ENCODE data around the gene SYDE1.
A peak's percentile ranks its signal among the peaks of the same experiment; 100 is the strongest.
"Not testable (repeated sequence)": the region's sequence is repeated elsewhere in the genome, so short reads cannot be mapped to it uniquely, and the experiment has no call there.

SYDE1 gene

DNA sequence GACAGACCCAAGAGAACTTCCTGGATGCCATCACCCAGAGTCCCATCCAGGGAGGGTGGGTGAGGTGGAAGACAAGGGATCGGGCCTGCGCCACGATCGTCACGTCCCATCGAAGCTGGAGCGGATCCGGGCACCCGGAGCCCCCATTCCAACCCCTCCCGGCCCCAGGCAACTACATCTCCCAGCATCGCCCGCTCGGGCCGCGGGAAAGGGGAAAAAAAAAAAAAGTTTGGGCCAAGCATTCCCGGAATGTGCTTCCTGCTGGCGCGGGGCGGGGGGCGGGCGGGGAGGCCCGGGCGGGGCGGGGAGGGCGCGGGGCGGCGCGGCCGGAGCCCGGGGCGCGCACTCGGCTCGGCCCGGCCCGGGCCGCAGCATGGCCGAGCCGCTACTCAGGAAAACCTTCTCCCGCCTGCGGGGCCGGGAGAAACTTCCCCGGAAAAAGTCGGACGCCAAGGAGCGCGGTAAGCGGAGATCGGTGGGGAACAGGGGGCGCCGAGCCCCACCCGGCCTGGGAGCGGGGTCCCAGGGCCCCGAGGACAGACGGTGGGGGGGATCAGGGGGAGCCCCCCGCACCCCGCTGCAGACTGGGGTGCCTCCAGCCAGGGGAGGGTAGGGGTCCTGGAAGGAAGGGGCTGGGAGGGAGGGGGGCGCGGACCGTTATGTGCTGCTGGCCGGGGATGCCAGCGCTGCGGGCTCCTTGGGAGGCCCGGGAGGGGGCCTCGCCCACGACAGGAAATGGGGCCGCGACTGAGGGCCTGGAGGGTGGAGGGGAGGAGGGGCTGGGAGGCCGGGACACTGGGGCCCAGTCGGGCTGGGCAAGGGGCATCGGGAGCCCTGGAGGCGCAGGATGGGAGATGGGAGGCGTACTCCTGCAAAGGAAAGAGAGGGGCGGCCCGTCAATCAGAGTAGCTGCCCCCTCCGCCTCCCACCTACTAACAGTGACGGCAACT is at the start of gene SYDE1:
Gene SYDE1 (plus strand): TSS at position 341 of the 950 bp plus-strand sequence. CDS start 33 bp downstream, at position 374.
- no peak for DNase-seq (ENCODE audit: low read depth in 1 of 2, low spot score in 1 of 2)

DNA sequence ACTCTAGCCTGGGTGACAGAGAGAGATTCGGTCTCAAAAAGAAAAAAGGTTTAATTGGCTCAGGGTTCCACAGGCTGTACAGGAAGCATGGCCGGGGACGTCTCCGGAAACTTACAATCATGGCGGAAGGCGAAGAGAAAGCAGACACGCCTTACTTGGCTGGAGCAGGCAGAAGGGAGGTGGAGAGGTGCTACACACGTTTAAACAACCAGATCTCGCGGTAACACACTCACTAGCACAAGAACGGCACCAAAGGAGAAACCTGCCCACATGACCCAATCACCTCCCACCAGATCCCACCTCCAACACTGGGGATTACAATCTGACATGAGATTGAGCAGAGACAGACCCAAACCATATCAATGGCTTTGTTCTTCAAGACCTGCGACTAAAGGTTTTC is 45.2 kb upstream of the SYDE1 start:
- no peak for DNase-seq (ENCODE audit: low read depth in 1 of 2, low spot score in 1 of 2)

DNA sequence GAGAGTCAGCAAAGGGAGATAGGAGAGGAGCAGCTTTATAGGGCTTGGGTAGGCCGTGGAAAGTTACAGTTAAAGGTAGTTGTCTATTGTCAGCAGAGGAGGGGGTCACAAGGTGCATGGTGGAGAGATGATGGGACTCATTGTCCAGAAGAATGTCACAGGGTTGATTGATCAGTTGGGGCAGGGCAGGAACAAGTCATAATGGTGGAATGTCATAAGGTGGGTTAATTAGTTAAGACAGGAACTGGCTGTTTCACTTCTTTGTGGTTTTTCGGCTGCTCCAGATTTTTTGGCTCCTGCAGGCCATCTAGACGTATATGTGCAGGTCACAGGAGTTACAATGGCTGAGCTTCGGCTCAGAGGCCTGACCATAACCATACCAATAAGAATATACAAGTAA is 36.8 kb upstream of the SYDE1 start:
- DNase-seq (ENCODE audit: low read depth in 1 of 2, low spot score in 1 of 2), result not testable (repeated sequence)

GRCh38 chr19:15072930-15073647 is 34.1 kb upstream of the SYDE1 start:
- DNase-seq (ENCODE audit: low read depth in 1 of 2, low spot score in 1 of 2), result no peak

DNA sequence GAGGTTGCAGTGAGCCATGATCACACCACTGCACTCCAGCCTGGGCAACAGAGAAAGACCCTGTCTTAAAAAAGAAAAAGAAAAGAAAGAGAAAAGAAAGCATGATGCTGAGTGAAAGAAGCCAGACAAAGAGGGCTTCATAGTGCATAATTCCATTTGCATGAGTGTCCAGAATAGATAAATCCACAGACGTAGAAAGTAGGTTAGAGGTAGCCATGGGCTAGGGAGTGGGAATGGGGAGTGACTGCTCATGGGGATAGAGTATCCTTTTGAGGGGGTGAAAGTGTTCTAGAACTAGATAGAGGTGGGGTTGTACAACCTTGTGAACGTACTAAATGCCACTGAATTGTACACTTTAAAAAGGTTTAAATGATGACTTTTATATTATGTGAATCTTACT is 32.8 kb upstream of the SYDE1 start:
- DNase-seq (ENCODE audit: low read depth in 1 of 2, low spot score in 1 of 2), result no peak

GRCh38 chr19:15075806-15076205 is 31.4 kb upstream of the SYDE1 start:
- no peak for DNase-seq (ENCODE audit: low read depth in 1 of 2, low spot score in 1 of 2)

GRCh38 chr19:15080002-15080401 is 27.2 kb upstream of the SYDE1 start:
- DNase-seq (ENCODE audit: low read depth in 1 of 2, low spot score in 1 of 2), result not testable (repeated sequence)

- DNase-seq (ENCODE audit: low read depth in 1 of 2, low spot score in 1 of 2), result no peak
Observed at GRCh38 chr19:15081911-15082310, 25.3 kb upstream of the SYDE1 start, which contains the start of gene OR1I1. Gene OR1I1 (plus strand): TSS chr19:15082211. CDS start chr19:15087066, 4,855 bp downstream.

DNA sequence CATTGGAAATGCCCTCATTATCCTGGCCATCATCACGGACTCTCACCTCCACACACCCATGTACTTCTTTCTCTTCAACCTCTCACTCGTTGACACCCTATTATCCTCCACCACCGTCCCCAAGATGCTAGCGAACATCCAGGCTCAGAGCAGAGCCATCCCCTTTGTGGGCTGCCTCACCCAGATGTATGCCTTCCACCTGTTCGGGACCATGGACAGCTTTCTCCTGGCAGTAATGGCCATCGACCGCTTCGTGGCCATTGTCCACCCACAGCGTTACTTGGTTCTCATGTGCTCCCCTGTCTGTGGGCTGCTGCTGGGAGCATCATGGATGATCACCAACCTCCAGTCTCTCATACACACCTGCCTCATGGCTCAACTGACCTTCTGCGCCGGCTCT is 20.0 kb upstream of the SYDE1 start:
- no peak for DNase-seq (ENCODE audit: low read depth in 1 of 2, low spot score in 1 of 2)

DNA sequence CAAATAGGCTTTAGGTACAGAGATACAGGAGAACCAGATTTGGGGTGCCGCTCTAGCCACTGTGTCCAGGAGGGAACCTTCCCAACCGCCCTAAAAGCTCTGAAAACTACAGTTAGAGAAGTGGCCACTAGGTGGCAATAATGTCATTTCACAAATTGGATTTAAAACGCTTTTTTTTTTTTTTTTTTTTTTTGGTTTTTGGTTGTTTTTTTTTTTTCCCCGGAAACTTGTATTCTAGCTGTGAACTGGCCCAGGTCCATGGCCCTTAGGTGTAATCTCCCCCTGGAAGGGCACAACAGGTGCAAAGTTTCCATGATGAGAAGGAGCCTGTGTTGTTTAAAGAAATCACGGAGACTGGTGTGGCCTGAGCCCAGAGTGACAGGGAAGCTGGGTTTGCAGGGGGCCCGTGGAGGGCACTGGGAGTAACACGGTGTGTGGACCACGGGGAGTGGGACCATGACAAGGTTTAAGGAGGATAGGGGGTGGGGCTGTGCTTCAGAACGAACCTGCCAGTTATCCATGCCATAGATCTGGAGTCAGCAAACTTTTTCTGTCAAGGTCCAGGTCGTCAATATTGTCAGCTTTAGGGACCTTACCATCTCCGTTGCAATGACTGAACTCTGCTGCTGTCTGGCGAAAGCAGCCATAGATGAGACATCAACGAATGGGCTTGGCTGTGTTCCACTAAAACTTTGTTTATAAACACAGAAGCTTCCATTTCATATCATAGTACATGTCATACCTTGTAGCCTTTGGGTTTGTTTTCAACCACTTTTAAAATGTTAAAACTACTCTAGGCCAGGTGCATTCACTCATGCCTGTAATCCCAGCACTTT is 15.1 kb upstream of the SYDE1 start:
- peak in 1 of 2 donors; percentile 67 for DNase-seq (ENCODE audit: low read depth in 1 of 2, low spot score in 1 of 2)

GRCh38 chr19:15093001-15093400 is 14.2 kb upstream of the SYDE1 start:
- no peak for DNase-seq (ENCODE audit: low read depth in 1 of 2, low spot score in 1 of 2)

GRCh38 chr19:15096223-15096622 is 11.0 kb upstream of the SYDE1 start:
- DNase-seq (ENCODE audit: low read depth in 1 of 2, low spot score in 1 of 2), result no peak

DNA sequence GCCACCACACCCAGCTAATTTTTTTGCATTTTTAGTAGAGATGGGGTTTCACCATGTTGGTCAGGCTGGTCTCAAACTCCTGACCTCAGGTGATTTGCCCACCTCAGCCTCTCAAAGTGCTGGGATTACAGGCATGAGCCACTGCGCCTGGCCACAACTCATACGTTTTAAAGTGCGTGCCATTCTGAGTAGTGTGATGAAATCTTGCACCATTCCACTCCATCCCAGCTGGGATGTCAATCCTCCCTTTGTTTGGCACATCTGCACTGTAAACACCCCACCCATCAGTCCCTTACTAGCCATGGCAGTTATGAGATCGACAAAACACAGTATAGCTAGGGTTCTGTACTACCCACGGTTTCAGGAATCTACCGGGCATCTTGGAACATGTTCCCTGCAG is 9.2 kb upstream of the SYDE1 start:
- not testable (repeated sequence) for DNase-seq (ENCODE audit: low read depth in 1 of 2, low spot score in 1 of 2)

GRCh38 chr19:15098460-15098859 is 8.7 kb upstream of the SYDE1 start:
- no peak for DNase-seq (ENCODE audit: low read depth in 1 of 2, low spot score in 1 of 2)

DNA sequence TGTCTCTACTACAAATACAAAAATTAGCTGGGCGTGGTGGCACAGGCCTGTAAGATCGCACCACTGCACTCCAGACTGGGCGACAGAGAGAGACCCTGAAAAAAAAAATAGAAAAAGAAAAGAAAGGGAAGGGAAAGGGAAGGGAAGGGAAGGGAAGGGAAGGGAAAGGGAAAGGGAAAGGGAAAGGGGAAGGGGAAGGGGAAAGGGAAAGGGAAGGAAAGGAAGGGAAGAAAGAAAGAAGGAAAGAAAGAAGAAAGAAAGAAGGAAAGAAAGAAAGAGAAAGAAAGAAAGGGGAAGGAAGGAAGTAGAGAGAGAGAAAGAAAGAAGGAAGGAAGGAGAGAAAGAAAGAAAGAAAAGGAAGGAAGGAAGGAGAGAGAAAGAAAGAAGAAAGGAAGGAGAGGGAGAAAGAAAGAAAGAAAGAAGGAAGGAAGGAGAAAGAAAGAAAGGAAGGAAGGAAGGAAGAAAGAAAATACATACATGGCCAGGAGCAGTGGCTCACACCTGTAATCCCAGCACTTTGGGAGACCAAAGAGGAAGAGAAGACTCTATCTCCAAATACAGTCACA is 8.1 kb upstream of the SYDE1 start:
- no peak for DNase-seq (ENCODE audit: low read depth in 1 of 2, low spot score in 1 of 2)

DNA sequence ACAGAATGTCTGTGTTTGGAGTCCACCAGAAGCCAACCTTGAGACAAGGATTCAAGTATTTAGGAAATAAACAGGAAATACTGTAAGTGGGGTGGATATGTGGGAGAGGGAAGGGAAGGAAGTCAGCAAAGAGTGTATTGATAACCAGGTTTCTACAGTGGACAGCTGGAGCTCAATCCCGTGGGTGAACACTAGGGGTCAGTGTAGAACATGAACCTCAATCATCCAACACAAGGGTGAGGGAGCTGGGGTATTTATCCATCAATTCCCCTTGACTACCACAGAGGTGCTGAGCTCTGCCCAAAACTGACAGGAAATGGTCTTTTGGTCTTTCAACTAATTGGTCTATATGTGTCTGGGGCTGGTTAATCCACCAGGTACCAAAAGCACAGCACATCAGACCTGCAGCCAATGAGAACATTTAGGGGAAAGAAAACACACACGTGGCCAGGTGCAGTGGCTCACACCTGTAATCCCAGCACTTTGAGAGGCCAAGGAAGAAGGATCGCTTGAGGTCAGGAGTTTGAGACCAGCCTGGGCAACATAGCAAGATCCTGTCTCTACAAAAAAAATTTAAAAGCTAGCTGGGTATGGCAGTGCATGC is 5.6 kb upstream of the SYDE1 start:
- DNase-seq (ENCODE audit: low read depth in 1 of 2, low spot score in 1 of 2), result peak; percentile 14 to 37

- no peak for DNase-seq (ENCODE audit: low read depth in 1 of 2, low spot score in 1 of 2)
Observed at GRCh38 chr19:15104003-15104402, 3.2 kb upstream of the SYDE1 start.

GRCh38 chr19:15104411-15104810 is 2.8 kb upstream of the SYDE1 start:
- DNase-seq (ENCODE audit: low read depth in 1 of 2, low spot score in 1 of 2), result no peak

- no peak for DNase-seq (ENCODE audit: low read depth in 1 of 2, low spot score in 1 of 2)
Observed at GRCh38 chr19:15105044-15105443, 2.2 kb upstream of the SYDE1 start.

- no peak for DNase-seq (ENCODE audit: low read depth in 1 of 2, low spot score in 1 of 2)
Observed at GRCh38 chr19:15108145-15108844, 1.1 kb downstream of the SYDE1 start.
